K562 (cell line): ENCODE measurements around the gene SMC3. TPM values are rescaled to one million over a fixed set of nuclear protein-coding genes. Genes with fewer than 3 reads are reported as not detected.

Source experiments
- ATAC-seq: fragments of 200-7000 bp; cut with Tn5 transposase; 3 replicates; pipeline ENCODE4 v1.9.1; 2020; ENCODE audit warnings: moderate library complexity
- BruUV-seq: library from RNA; stranded (reverse); fragments of 400-500 nt; replicated peaks from 2 replicates; lab custom pipeline; 2021; lab: Mats Ljungman, UMichigan
- CTCF ChIA-PET: fragments of 300-600 bp; formaldehyde crosslinking; extraction: SDS; loops from one replicate; lab custom pipeline; 2021; ENCODE audit warnings: low intra/inter-chr PET ratio; lab: Yijun Ruan, JAX
- POLR2A ChIA-PET: fragments of 300-600, 350-650 bp; sonication (Branson Sonifier 250); formaldehyde crosslinking; extraction: SDS; loops from one replicate; lab custom pipeline; 2021; ENCODE audit warnings: antibody characterized with exemption, inconsistent platforms; lab: Yijun Ruan, JAX
- DNase-seq, 4 experiments: peaks; one replicate each; pipeline versions ENCODE4 v3.0.0 to v3.0.0-alpha.2; 2011 to 2018; ENCODE audit warnings: low spot score in 3 of 4, mixed read lengths in 3 of 4; ENCODE audit errors: extremely low read depth in 1 of 4
- FAIRE-seq: peaks from 2 replicates; lab custom pipeline; 2011; peaks lifted over from hg19 to GRCh38; lab: Jason Lieb, UNC
- H2AFZ ChIP-seq: 2 replicates; pipeline ENCODE4 v1.6.0; 2011; ENCODE audit warnings: low read depth, low read length, control low read depth, inconsistent platforms
- H3K27ac ChIP-seq: fragments of 200-600 bp; 3 replicates; pipeline ENCODE4 v1.8.0; 2011; ENCODE audit warnings: low read depth, mild to moderate bottlenecking, control low read depth, inconsistent platforms, low read length, moderate library complexity, mixed read lengths; ENCODE audit errors: extremely low read depth
- H3K27me3 ChIP-seq, 2 experiments: fragments of 300-600 bp in 1 of 2; 2 replicates in 1 of 2; 3 replicates in 1 of 2; pipeline versions ENCODE4 v1.6.0 to v1.8.0; 2011; ENCODE audit warnings: inconsistent platforms in 2 of 2, low read length in 2 of 2, mild to moderate bottlenecking in 1 of 2, mixed read lengths in 1 of 2, moderate library complexity in 1 of 2; ENCODE audit not compliant: control insufficient read depth in 2 of 2, insufficient read depth in 2 of 2
- H3K36me3 ChIP-seq: fragments of 300-600 bp; 3 replicates; pipeline ENCODE4 v1.8.0; 2011; ENCODE audit warnings: mild to moderate bottlenecking, low read length, inconsistent platforms; ENCODE audit not compliant: control insufficient read depth, insufficient read depth
- H3K4me1 ChIP-seq, 2 experiments: fragments of 200-600 bp in 1 of 2; replicated peaks in 1 of 2; 2 replicates in 1 of 2; 3 replicates in 1 of 2; pipeline versions ENCODE4 v1.5.1 to v1.8.0; 2011; ENCODE audit warnings: inconsistent platforms in 2 of 2, low read length in 2 of 2, mild to moderate bottlenecking in 1 of 2, mixed read lengths in 1 of 2, moderate library complexity in 1 of 2; ENCODE audit not compliant: control insufficient read depth in 2 of 2, insufficient read depth in 2 of 2
- H3K4me2 ChIP-seq: 2 replicates; pipeline ENCODE4 v1.6.1; 2011; ENCODE audit warnings: low read length, control low read depth, inconsistent platforms, mixed read lengths; ENCODE audit not compliant: insufficient read depth
- H3K4me3 ChIP-seq: fragments of 200-600 bp; sonication (generic), shearing (Covaris generic); 2 replicates; pipeline ENCODE4 v1.5.1; 2016; ENCODE audit warnings: control low read depth, inconsistent platforms
- H3K79me2 ChIP-seq: fragments of 200-600 bp; 3 replicates; pipeline ENCODE4 v1.8.0; 2011; ENCODE audit warnings: low read length, inconsistent platforms; ENCODE audit not compliant: control insufficient read depth, insufficient read depth
- H3K9ac ChIP-seq, 2 experiments: 2 replicates each; pipeline versions ENCODE4 v1.6.0 to v1.6.1; 2011; ENCODE audit warnings: low read depth in 2 of 2, low read length in 2 of 2, control low read depth in 1 of 2, inconsistent platforms in 1 of 2, mild to moderate bottlenecking in 1 of 2, mixed read lengths in 1 of 2; ENCODE audit not compliant: insufficient read depth in 1 of 2
- H3K9me1 ChIP-seq: one replicate; pipeline ENCODE4 v1.6.0; 2011; ENCODE audit warnings: inconsistent platforms, mild to moderate bottlenecking, low read length, moderate library complexity; ENCODE audit not compliant: control insufficient read depth, insufficient read depth
- H3K9me3 ChIP-seq: replicated peaks from 2 replicates; pipeline ENCODE4 v1.5.1; 2011; ENCODE audit warnings: low read depth, low read length, inconsistent platforms; ENCODE audit not compliant: control insufficient read depth, insufficient read depth
- H4K20me1 ChIP-seq: replicated peaks from 2 replicates; pipeline ENCODE4 v1.6.1; 2011; ENCODE audit warnings: low read length, inconsistent platforms, mixed read lengths; ENCODE audit not compliant: control insufficient read depth, insufficient read depth
- ASH1L ChIP-seq: fragments of 450-650 bp; IDR thresholded peaks from 2 replicates; pipeline ENCODE4 v1.6.1; 2018; ENCODE audit warnings: borderline replicate concordance, mild to moderate bottlenecking, low read depth; ENCODE audit not compliant: partially characterized antibody
- CBFA2T2 ChIP-seq: fragments of 450-650 bp; conservative IDR thresholded peaks from 2 replicates; pipeline ENCODE4 v1.6.1; 2017; ENCODE audit warnings: mild to moderate bottlenecking
- EWSR1 ChIP-seq: fragments of 450-650 bp; IDR thresholded peaks from 2 replicates; pipeline ENCODE4 v1.6.1; 2018; ENCODE audit warnings: borderline replicate concordance, mild to moderate bottlenecking, low read depth, moderate library complexity; ENCODE audit not compliant: partially characterized antibody
- FOXM1 ChIP-seq, 2 experiments: fragments of 450-650 bp in 1 of 2; sonication (generic) in 1 of 2; formaldehyde crosslinking in 1 of 2; IDR thresholded peaks; 2 replicates each; pipeline versions ENCODE4 v1.6.1 to v1.9.0; 2017 to 2022; ENCODE audit warnings: low read depth in 2 of 2, mild to moderate bottlenecking in 2 of 2, missing genetic modification reagents in 1 of 2, moderate library complexity in 1 of 2
- HMGN3 ChIP-seq: IDR thresholded peaks from 2 replicates; pipeline ENCODE4 v1.6.1; 2011; ENCODE audit warnings: borderline replicate concordance, low read depth, mild to moderate bottlenecking, mixed read lengths, low read length; ENCODE audit not compliant: insufficient read length; ENCODE audit errors: extremely low read depth
- KHSRP ChIP-seq: fragments of 450-650 bp; IDR thresholded peaks from 2 replicates; pipeline ENCODE4 v1.6.1; 2017
- MAFG ChIP-seq: fragments of 450-650 bp; conservative IDR thresholded peaks from 2 replicates; pipeline ENCODE4 v1.6.1; 2016; ENCODE audit warnings: missing genetic modification characterization, missing compliant biosample characterization
- POLR2H ChIP-seq: IDR thresholded peaks from 2 replicates; pipeline ENCODE4 v1.6.1; 2016; ENCODE audit warnings: missing genetic modification characterization, low read depth, mild to moderate bottlenecking, control low read depth, missing compliant biosample characterization, moderate library complexity
- RBM14 ChIP-seq: fragments of 200-400 bp; formaldehyde crosslinking; IDR thresholded peaks from 2 replicates; pipeline ENCODE4 v1.6.1; 2018; ENCODE audit warnings: low read depth, mild to moderate bottlenecking, low read length, moderate library complexity, borderline replicate concordance; ENCODE audit not compliant: insufficient read depth
- SMARCA4 ChIP-seq: fragments of 450-650 bp; IDR thresholded peaks from 2 replicates; pipeline ENCODE4 v1.6.1; 2016
- ZNF232 ChIP-seq: sonication (generic); formaldehyde crosslinking; IDR thresholded peaks from 2 replicates; pipeline ENCODE4 v1.8.0; 2022; ENCODE audit warnings: mild to moderate bottlenecking, missing genetic modification reagents
- ZNF316 ChIP-seq: fragments of 450-650 bp; IDR thresholded peaks from 2 replicates; pipeline ENCODE4 v1.6.1; 2016
- ZZZ3 ChIP-seq: fragments of 450-650 bp; IDR thresholded peaks from 2 replicates; pipeline ENCODE4 v1.6.1; 2016; ENCODE audit warnings: antibody characterized with exemption, mild to moderate bottlenecking, moderate library complexity
- WGBS: fragments of 100-300 bp; shearing (Covaris generic); methylation state at CpG from one replicate; pipeline ENCODE4 v1.1.6; 2016; ENCODE audit warnings: low coverage, mixed read lengths; ENCODE audit not compliant: insufficient coverage; ENCODE audit errors: missing lambda C conversion rate; 5-methylcytosine and 5-hydroxymethylcytosine counted together
- in situ Hi-C: fragments of 300-500 bp; cut with MboI; formaldehyde crosslinking; loops from 4 replicates; pipeline ENCODE4 v1.15.0; 2018; ENCODE audit warnings: inconsistent platforms, mixed read lengths
- intact Hi-C: fragments of 100-400 bp; cut with micrococcal nuclease; formaldehyde crosslinking; loops from 2 replicates; pipeline ENCODE4 v1.14.2; 2022
- polyA plus RNA-seq, 8 experiments: library from polyadenylated mRNA; depleted of rRNA in 4 of 8; stranded (reverse) in 5 of 8; unstranded in 3 of 8; fragments of >200 nt; fragmentation: Nextera tagmentation in 2 of 8; fragmentation: Illumina TruSeq in 1 of 8; extraction: Ambion mirVana in 2 of 8; extraction: Trizol in 1 of 8; gene quantifications; 2 replicates each; pipeline versions ENCODE4 v1.2.1 to v1.2.3, GENCODE V29; 2011 to 2014; ENCODE audit warnings: inconsistent platforms in 1 of 8, missing spikeins in 1 of 8
- total RNA-seq, 7 experiments: library from RNA; depleted of rRNA in 6 of 7; stranded (reverse); fragments of >200 nt in 6 of 7; fragmentation: Illumina TruSeq in 2 of 7; extraction: Trizol in 2 of 7; gene quantifications; 2 replicates each; pipeline versions ENCODE4 v1.2.1 to v1.2.3, GENCODE V29; 2011 to 2021; ENCODE audit warnings: low replicate concordance in 1 of 7
- TF ChIP-seq, protein P1 (sequence below): sonication (generic); formaldehyde crosslinking; IDR thresholded peaks from 2 replicates; pipeline ENCODE4 v1.8.0; 2022; ENCODE audit warnings: mild to moderate bottlenecking, missing genetic modification reagents
- TF ChIP-seq, protein P2 (sequence below): fragments of 150-350 bp; conservative IDR thresholded peaks from 2 replicates; pipeline ENCODE4 v1.6.1; 2014; ENCODE audit warnings: low read length
- TF ChIP-seq, protein P3 (sequence below): fragments of 450-650 bp; formaldehyde crosslinking; conservative IDR thresholded peaks from 2 replicates; pipeline ENCODE4 v1.4.0; 2022; ENCODE audit warnings: mild to moderate bottlenecking, missing genetic modification characterization
- TF ChIP-seq, protein P4 (sequence below), 2 experiments: fragments of 450-650 bp; IDR thresholded peaks; 2 replicates each; pipeline ENCODE4 v1.6.1; 2016

SMC3 gene
- total and polyA plus RNA-seq, 9 of the 15 experiments (the other 6 are each of a cell fraction or from before 2014, with no cell fraction given), result 21.3 to 62.6 (median 39.3) TPM

DNA sequence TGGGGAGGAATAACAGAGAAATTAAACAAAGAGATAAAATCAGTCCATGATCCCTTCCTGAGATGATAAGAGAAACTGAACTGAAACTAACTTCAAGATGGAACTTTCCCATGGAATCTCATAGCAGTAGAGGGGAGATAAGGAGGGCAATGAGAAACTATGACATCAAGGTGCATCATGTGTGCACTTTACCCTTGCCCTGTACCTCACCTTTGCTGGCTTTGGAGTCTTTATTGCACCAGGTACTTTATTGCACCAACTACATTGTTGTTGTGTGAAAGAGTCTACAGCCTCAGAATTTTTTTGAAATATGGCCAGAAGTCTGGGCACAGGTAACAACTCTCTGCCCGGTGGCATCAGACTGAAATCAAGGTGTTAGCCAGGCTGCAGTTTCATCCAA, 11.2 kb upstream of the SMC3 start:
- H3K79me2 ChIP-seq, result no peaks in the 10 kb centered on the region
- intact Hi-C loops (no loop called here), in situ Hi-C loops (no loop called here)
- H3K9me3 ChIP-seq, result no peaks in the 10 kb centered on the region
- 0% methylated on average over 1 of the region's 1 CpG for WGBS
- FAIRE-seq (no peak), DNase-seq (no peak), ATAC-seq (no peak)
- POLR2A ChIA-PET, result no interaction called here
- H4K20me1 ChIP-seq, result no peaks in the 10 kb centered on the region
- no peaks in the 10 kb centered on the region for H3K36me3 ChIP-seq
- no peaks in the 10 kb centered on the region for H3K9me1 ChIP-seq
- no peak overlapping the region for H3K4me2 ChIP-seq
- no peak overlapping the region for H2AFZ ChIP-seq
- no peak overlapping the region for H3K27ac ChIP-seq
- H3K27me3 ChIP-seq, result no peaks in the 10 kb centered on the region; a peak in 2 of 5 replicates
- no peaks in the 10 kb centered on the region; a peak in 1 of 5 replicates for H3K4me1 ChIP-seq
- BruUV-seq, result no TSS peak
- H3K9ac ChIP-seq, result no peak overlapping the region
- CTCF ChIA-PET, result interaction anchor here (0.9 kb wide), 1 partner anchor 44 kb away, joined by 3 read pairs; no protein-coding TSS in a partner anchor
- TF ChIP-seq, protein P1, sequence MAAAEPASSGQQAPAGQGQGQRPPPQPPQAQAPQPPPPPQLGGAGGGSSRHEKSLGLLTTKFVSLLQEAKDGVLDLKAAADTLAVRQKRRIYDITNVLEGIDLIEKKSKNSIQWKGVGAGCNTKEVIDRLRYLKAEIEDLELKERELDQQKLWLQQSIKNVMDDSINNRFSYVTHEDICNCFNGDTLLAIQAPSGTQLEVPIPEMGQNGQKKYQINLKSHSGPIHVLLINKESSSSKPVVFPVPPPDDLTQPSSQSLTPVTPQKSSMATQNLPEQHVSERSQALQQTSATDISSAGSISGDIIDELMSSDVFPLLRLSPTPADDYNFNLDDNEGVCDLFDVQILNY (CRISPR knock-in tag), result no peak
- TF ChIP-seq, protein P2, sequence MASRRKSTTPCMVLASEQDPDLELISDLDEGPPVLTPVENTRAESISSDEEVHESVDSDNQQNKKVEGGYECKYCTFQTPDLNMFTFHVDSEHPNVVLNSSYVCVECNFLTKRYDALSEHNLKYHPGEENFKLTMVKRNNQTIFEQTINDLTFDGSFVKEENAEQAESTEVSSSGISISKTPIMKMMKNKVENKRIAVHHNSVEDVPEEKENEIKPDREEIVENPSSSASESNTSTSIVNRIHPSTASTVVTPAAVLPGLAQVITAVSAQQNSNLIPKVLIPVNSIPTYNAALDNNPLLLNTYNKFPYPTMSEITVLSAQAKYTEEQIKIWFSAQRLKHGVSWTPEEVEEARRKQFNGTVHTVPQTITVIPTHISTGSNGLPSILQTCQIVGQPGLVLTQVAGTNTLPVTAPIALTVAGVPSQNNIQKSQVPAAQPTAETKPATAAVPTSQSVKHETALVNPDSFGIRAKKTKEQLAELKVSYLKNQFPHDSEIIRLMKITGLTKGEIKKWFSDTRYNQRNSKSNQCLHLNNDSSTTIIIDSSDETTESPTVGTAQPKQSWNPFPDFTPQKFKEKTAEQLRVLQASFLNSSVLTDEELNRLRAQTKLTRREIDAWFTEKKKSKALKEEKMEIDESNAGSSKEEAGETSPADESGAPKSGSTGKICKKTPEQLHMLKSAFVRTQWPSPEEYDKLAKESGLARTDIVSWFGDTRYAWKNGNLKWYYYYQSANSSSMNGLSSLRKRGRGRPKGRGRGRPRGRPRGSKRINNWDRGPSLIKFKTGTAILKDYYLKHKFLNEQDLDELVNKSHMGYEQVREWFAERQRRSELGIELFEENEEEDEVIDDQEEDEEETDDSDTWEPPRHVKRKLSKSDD, result no peak
- TF ChIP-seq RBM14, result no peak
- no peak for TF ChIP-seq ASH1L
- no peak for TF ChIP-seq ZNF232 (CRISPR knock-in tag)
- TF ChIP-seq, protein P3, sequence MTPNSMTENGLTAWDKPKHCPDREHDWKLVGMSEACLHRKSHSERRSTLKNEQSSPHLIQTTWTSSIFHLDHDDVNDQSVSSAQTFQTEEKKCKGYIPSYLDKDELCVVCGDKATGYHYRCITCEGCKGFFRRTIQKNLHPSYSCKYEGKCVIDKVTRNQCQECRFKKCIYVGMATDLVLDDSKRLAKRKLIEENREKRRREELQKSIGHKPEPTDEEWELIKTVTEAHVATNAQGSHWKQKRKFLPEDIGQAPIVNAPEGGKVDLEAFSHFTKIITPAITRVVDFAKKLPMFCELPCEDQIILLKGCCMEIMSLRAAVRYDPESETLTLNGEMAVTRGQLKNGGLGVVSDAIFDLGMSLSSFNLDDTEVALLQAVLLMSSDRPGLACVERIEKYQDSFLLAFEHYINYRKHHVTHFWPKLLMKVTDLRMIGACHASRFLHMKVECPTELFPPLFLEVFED (CRISPR knock-in tag), result no peak
- TF ChIP-seq CBFA2T2, result no peak
- TF ChIP-seq ZNF316, result no peak
- TF ChIP-seq, protein P4, sequence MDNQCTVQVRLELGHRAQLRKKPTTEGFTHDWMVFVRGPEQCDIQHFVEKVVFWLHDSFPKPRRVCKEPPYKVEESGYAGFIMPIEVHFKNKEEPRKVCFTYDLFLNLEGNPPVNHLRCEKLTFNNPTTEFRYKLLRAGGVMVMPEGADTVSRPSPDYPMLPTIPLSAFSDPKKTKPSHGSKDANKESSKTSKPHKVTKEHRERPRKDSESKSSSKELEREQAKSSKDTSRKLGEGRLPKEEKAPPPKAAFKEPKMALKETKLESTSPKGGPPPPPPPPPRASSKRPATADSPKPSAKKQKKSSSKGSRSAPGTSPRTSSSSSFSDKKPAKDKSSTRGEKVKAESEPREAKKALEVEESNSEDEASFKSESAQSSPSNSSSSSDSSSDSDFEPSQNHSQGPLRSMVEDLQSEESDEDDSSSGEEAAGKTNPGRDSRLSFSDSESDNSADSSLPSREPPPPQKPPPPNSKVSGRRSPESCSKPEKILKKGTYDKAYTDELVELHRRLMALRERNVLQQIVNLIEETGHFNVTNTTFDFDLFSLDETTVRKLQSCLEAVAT (IDR thresholded peaks at IDR 0.05), result no peak
- TF ChIP-seq FOXM1 (IDR thresholded peaks at IDR 0.05; ENCODE audit: low read depth), result no peak
- no peak for TF ChIP-seq FOXM1 (CRISPR knock-in tag; IDR thresholded peaks at IDR 0.05; ENCODE audit: low read depth)
- TF ChIP-seq EWSR1, result no peak
- no peak for TF ChIP-seq ZZZ3
- TF ChIP-seq KHSRP, result no peak
- TF ChIP-seq SMARCA4, result no peak
- TF ChIP-seq POLR2H (tag), result no peak
- TF ChIP-seq MAFG (tag), result no peak
- no peak for TF ChIP-seq HMGN3
- no peak overlapping the region for H3K4me3 ChIP-seq
